Measurements from ENCODE around the gene KCNMB2.

The KCNMB2 gene

GRCh38 chr3:178673529-178673928 lies 137.3 kb downstream of the KCNMB2 start:
- no peak overlapping the region for H3K27ac Mint-ChIP-seq
- TF ChIP-seq CTCF (IDR thresholded peaks at IDR 0.05; ENCODE audit: unreplicated experiment in 3 of 3), result no peak
- H3K27me3 Mint-ChIP-seq (ENCODE audit: low read depth), result no peaks in the 10 kb centered on the region
- H3K9me3 Mint-ChIP-seq, result no peaks in the 10 kb centered on the region
- peaks cover 39% of the 10 kb centered on the region for H3K4me1 Mint-ChIP-seq
- H3K4me3 Mint-ChIP-seq, result no peak overlapping the region
- H3K36me3 Mint-ChIP-seq (ENCODE audit: low read depth), result no peaks in the 10 kb centered on the region

GRCh38 chr3:178676077-178676476 lies 139.8 kb downstream of the KCNMB2 start:
- H3K36me3 Mint-ChIP-seq (ENCODE audit: low read depth), result no peaks in the 10 kb centered on the region
- no peak overlapping the region for H3K4me3 Mint-ChIP-seq
- TF ChIP-seq CTCF (IDR thresholded peaks at IDR 0.05; ENCODE audit: unreplicated experiment in 3 of 3), result no peak
- H3K27ac Mint-ChIP-seq, result no peak overlapping the region
- H3K4me1 Mint-ChIP-seq, result peaks cover 21% of the 10 kb centered on the region
- H3K9me3 Mint-ChIP-seq, result no peaks in the 10 kb centered on the region
- no peaks in the 10 kb centered on the region for H3K27me3 Mint-ChIP-seq (ENCODE audit: low read depth)

- Mint-ChIP-seq H3K36me3 (ENCODE audit: low read depth) (no peaks in the 10 kb centered on the region), H3K9me3 (no peaks in the 10 kb centered on the region), H3K27ac (peak overlapping the region; percentile 5 to 34 (median 29)), H3K4me1 (peaks cover 12% of the 10 kb centered on the region), H3K4me3 (no peak overlapping the region), H3K27me3 (ENCODE audit: low read depth) (no peaks in the 10 kb centered on the region)
- TF ChIP-seq CTCF (IDR thresholded peaks at IDR 0.05; ENCODE audit: unreplicated experiment in 3 of 3), result no peak
These were observed 140.9 kb downstream of the KCNMB2 start for GRCh38 chr3:178676942-178677790.

GRCh38 chr3:178677961-178678360 lies 141.7 kb downstream of the KCNMB2 start:
- no peak for TF ChIP-seq CTCF (IDR thresholded peaks at IDR 0.05; ENCODE audit: unreplicated experiment in 3 of 3)
- Mint-ChIP-seq H3K4me1 (peaks cover 12% of the 10 kb centered on the region), H3K27me3 (ENCODE audit: low read depth) (no peaks in the 10 kb centered on the region), H3K36me3 (ENCODE audit: low read depth) (no peaks in the 10 kb centered on the region), H3K9me3 (no peaks in the 10 kb centered on the region), H3K4me3 (no peak overlapping the region), H3K27ac (no peak overlapping the region)

GRCh38 chr3:178680037-178680436 lies 143.8 kb downstream of the KCNMB2 start:
- Mint-ChIP-seq H3K27me3 (ENCODE audit: low read depth) (no peaks in the 10 kb centered on the region), H3K27ac (no peak overlapping the region), H3K9me3 (no peaks in the 10 kb centered on the region), H3K36me3 (ENCODE audit: low read depth) (no peaks in the 10 kb centered on the region), H3K4me1 (peaks cover 12% of the 10 kb centered on the region), H3K4me3 (no peak overlapping the region)
- TF ChIP-seq CTCF (IDR thresholded peaks at IDR 0.05; ENCODE audit: unreplicated experiment in 3 of 3), result no peak

- Mint-ChIP-seq H3K9me3 (no peaks in the 10 kb centered on the region), H3K4me3 (no peak overlapping the region), H3K27me3 (ENCODE audit: low read depth) (no peaks in the 10 kb centered on the region), H3K27ac (no peak overlapping the region), H3K4me1 (peaks cover 12% of the 10 kb centered on the region), H3K36me3 (ENCODE audit: low read depth) (no peaks in the 10 kb centered on the region)
- no peak for TF ChIP-seq CTCF (IDR thresholded peaks at IDR 0.05; ENCODE audit: unreplicated experiment in 3 of 3)
These were observed 144.3 kb downstream of the KCNMB2 start for GRCh38 chr3:178680489-178680888.
